Limb (tissue), 2 donors: ENCODE data around the gene DENND1A.
A peak's percentile ranks its signal among the peaks of the same experiment; 100 is the strongest.
"Not testable (repeated sequence)": the region's sequence is repeated elsewhere in the genome, so short reads cannot be mapped to it uniquely, and the experiment has no call there.

Experiments
- DNase-seq, 2 donors: peaks; one replicate each; pipeline ENCODE4 v3.0.0-alpha.2; 2016; ENCODE audit errors: extremely low spot score in 2 of 2

DENND1A gene

DNA sequence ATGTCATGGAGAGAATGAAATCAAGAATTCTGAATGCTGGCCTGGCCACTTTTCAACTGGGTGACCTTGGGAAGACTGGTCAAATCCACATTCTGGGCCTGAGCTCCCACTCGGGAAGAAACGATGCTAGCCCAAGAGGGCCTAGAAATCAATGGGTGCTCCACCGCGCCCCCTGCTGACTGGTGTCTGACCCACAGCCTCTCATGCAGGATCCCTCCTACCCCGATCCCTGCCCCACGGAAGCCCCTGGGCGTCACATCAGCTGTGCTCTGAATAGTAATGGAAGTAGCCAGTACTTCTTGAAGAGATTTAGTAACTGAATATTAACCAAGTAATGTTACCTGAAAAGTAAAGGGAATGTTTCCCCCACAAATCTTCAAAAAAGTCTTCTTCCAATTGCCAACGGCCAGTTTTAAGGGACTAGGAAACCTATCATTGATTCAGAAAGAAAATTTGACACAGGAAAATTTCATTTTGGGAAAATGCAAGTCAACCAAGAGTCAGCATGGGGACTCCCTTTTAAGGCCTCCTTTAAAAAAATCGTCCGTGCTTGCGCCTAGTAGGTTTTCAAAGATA lies 530.0 kb downstream of the DENND1A start:
- no peak for DNase-seq

DNA sequence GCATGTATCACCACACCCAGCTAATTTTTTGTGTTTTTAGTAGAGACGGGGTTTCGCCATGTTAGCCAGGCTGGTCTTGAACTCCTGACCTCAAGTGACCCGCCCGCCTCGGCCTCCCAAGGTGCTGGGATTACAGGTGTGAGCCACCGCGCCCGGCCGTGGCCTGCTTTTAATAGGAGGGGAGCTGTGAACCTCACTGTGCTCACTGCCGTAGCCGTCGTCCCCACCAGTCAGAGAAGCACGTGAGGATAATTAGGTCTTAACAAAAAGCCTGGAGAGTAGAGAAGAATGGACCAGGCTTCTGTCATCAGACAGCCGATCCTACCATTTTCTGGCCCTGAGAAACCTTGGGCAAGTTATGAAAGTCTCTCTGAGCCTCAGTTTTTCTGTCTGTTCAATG lies 531.0 kb downstream of the DENND1A start:
- DNase-seq, result not testable (repeated sequence)

DNA sequence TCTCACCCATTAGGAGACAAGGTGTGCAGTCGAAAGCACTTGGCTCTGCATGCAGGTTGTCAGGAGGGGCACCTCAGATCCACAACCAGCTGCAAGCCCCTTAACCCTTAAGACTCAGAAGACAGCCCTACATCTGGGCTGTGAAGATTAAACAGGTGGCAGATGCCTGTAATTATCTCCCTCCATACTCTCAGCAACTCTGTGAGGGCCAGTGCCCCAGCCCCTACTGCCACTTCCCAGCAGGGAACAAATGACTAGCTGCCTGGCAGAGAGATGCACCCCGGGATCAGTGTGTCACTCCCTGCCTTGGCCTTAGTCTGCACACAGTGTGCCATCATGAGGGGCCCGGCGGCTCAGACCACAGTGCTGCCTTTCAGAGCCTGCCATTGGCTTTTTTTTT lies 532.0 kb downstream of the DENND1A start:
- no peak for DNase-seq

DNA sequence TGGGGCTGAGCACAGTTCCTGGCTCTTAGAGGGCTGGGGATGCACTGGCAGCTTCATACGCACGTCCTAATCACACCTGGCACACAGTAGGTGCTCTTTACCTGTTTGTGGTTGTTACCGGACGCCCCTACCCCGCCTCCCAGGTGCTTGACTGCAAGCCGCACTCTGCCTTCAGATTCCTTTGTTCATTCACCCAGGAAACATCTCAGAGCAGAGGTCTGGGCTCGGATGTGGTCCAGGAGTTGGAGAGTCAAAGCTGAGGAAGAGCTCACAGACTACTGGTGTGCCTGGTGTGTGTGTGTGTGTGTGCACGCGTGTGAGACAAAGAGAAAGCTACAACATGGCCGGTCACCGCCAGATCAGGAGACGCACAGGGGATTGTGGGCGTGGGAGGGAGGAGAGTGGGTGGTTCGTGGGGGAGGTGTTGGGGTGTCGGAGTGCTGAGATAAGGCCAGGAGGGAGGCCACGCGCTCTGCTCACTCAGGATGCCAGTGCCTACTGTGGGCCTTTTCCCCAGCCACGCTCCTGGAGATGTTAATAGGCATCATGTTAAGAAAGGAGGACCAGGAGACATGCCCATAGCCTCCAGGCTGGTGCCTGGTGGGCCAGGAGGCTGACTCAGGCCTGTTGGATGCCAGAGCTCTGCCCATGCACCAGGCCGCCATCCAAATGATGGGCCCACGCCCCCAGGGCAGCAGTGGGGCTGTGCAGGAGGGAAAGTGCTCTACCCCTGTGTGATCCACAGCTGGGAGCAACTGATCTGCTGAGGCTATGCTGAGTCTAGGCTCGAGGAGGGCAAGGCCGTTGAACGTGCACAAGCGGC lies 534.0 kb downstream of the DENND1A start:
- DNase-seq, result no peak

DNA sequence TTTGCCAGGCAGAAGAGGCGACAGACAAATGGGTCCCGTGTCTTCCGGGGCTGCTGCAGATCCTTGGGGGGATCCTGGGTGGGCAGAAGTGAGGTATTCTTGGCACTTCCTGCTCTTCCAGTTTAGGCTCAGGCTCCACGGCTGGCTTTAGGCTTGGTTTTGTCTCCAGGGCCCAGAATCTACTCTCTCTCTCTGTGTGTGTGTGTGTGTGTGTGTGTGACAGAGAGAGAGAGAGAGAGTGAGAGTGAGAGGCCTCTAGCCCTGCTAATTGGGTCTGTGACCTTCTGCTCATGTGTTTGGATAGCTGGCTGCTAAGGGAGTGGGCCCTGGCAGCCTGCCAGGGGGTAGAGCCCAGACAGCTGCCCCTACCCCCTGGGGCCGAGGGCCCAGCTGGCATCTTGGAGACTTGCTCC lies 534.6 kb downstream of the DENND1A start:
- peak in 1 of 2 donors; percentile 74 for DNase-seq

DNA sequence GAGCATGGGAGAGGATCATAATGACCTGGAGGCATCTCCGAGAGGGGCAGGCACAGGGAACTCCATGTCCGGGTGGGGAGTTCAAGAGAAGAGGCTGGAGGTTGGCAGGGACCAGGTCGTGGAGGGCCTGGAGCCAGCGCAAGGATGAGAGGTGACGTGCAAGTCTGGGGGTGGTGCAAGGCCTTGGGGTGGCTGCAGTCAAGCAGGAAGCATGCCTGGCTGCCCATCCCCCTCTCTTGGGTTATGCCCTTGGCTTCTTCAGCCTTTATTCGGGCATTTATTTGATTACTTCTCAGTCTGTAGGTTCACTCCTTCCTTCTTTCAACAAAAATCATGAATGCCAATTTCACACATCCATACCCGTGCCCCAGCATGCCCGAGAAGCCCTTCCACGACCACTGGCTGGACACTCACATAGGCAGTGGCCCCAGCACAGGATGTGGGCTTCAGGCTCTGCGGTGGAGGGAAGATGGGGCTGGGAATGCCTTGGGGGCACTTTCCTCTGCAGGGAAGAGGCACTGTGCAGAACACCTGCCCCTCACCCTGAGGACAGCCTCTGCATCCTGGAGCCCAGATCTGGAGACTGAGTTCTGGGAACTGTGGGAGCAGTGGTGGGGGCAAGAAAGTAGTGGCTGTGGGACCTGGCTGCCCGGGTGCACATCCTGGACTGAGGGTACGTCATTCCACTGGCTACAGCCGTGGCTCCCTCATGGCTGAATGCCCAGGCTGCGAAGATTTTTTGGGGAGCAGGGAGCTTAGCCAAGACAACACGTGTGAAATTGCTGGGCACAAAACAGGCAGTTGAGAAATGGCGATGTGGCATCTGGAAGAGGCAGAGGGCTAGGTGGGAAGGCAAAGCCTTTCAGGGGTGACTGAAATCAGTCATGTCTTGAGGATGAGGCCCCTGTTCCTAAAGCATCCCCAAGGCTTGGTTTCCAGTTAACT lies 535.4 kb downstream of the DENND1A start:
- DNase-seq, result no peak

DNA sequence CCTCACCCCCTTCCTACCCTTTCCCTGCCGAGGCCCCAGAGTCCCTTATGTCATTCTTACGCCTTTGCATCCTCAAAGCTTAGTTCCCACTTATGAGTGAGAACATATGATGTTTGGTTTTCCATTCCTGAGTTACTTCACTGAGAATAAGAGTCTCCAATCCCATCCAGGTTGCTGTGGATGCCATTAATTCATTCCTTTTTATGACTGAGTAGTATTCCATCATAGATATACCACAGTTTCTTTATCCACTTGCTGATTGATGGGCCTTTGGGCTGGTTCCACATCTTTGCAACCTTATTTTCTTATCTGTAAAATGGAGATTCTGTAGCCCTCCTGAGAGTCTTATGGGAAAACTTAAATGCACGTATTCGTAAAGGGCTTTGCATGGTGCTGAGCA lies 537.1 kb downstream of the DENND1A start:
- no peak for DNase-seq

DNA sequence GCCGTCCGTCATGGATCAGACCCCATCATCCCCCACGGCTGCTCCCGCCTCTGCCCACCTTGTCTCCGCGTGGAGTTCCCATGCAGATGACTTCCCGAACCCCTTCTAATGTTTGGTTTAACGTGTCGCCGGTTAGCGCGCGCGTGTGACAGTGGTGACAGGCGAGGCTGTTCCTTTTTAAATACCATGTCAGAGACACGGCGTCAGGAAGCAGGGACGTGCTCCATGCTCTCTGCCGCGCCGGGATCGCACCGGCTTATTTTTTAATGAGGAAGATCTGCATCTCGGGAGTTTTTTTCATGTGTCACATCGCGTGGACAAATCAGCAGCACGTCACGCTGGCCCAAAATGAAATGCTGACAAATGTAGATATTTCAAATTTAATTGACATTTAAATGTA lies 538.0 kb downstream of the DENND1A start:
- no peak for DNase-seq

DNA sequence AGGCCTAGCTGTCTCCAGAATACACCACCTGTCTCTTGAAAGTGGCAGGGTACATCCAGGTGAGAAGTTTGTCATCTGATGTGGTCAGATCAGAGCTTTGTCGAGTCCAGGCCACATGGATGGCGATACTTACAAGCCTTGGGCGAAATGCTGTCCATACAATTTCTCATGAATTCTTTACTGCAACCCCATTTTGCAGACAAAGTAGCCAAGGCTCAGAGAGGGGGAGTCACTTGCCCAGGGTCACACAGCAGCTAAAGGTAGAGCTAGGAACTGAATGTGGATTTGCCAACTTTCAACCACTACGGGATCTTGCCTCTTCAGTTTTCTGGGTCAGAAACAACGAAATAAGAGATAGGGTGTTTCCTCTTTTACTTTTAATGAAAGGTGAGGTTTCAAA lies 538.7 kb downstream of the DENND1A start:
- DNase-seq, result no peak

DNA sequence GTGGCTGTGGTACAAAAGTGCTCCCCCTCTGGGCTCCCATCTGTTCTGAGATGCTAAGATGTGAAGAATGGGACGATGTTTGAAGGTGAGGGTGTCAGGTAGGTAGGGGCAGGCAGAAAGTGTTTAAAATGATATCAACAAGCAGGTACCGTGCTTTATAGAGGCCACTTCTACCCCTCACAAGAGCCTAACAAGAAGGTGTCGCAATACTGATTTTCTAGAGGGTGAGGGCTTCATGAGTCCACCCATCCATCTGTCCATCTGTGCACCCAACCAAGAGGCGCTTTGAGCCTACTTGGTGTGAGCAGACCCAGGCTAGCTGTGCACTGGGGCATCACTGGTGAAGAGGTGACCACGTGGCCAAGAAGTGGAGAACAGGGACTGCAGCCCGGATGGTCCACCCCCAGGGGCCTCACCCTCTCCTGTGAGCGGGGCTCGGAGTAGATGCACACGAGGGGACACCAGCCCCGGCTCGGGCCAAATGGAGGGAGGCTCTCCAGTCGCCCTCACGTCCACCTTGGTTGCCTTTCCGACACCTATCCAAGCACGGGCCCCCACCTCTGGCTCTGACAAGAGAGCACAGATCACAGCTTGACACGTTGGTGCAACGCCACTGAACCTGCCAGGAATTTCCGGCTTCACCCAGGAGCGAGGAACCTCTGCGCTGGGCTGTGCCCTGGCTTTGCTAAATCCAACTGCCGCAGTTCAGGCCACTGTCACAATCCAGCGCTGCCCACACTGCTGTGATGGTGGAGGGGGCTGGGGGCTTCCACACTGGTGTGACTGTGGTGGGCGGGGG lies 539.4 kb downstream of the DENND1A start:
- no peak for DNase-seq

DNA sequence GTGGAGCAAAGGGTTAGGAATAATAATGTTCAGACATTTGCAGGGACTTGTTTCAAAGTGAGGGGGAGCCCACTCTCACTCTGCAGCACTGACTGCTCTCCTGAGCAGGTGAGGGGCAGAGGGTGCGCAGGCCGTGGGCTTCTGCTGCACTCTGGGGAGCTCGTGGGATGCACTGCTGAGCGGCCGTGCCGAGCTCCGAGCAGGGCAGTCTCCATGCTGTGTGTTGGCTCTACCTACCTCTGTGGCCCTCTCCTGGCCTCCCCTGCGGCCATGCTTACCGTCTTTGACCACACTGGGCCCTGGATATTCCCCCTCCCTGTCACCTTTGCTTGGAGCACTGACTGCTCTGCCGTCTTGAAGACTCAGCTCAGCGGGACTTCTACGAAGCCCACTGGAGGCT lies 540.2 kb downstream of the DENND1A start:
- DNase-seq, result no peak

DNA sequence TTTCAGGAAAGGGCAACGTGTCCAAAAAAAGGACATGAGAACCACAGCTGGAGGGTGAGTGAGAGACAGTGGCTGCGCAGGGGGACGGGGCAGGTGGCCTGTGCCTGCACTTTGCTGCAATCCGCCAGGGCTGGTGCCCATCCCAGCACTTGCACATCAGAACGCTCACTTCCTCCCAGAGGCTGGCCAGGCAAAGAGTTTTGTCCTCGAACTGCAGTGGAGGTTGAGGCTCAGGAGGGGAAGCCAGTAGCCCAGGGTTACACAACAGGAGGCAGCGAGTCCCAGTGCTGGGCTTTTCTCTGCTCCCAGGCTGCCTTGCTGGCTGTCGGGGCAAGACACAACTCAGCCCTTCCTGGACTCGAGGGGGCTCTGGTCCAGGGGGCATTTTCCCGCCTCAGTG lies 540.9 kb downstream of the DENND1A start:
- DNase-seq, result no peak

DNA sequence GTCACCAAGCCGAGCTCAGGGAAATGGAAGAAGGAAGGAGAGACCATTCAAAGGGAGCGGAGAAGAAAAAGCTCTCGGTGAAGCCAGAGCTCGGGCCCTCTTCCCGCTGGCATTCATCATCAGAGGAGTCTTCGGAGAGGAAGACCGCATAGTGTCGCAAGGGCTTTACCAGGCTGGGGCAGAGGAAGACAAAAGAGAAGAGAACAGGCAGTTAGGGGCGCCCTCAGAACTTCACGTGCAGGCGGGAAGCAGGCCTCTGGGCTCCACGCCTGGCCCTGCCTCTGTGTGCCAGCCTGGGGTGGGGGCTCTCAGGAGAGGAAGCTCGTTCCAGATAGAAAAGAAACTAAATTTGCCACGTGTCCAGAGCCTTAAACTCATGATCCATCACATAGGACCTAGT lies 542.2 kb downstream of the DENND1A start:
- no peak for DNase-seq

DNA sequence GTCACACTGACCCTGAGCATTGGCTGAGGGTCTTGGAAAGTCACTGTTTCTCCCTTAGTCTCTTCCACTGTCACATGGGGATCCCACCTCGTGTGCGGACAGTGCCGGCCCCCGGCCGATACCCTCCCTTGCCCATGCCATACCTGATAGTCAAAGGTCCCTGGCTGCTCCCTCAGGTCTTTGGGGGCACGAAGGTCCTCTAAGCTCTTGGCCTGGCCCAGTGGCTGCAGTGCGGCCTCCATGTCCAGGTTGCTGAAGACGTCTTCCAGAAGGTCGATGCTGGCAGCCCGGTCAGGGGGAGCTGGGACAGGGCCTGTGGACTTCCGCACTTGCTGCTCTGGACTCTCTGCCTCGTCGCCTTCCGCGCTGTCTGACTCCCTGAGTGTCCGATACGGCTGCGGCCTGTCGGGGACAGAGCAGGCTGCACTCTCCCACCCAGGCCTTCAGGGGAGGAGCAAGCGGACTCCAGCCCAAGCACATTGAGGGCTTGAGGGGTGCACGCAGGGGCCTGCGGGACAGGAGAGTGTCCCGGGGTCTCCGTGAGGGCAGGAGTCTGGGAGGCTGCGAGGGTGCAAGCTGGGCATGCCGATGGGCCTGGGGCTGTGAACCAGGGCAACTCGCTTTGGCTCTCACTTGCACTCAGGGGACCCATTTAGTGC lies 546.3 kb downstream of the DENND1A start:
- DNase-seq, result no peak

DNA sequence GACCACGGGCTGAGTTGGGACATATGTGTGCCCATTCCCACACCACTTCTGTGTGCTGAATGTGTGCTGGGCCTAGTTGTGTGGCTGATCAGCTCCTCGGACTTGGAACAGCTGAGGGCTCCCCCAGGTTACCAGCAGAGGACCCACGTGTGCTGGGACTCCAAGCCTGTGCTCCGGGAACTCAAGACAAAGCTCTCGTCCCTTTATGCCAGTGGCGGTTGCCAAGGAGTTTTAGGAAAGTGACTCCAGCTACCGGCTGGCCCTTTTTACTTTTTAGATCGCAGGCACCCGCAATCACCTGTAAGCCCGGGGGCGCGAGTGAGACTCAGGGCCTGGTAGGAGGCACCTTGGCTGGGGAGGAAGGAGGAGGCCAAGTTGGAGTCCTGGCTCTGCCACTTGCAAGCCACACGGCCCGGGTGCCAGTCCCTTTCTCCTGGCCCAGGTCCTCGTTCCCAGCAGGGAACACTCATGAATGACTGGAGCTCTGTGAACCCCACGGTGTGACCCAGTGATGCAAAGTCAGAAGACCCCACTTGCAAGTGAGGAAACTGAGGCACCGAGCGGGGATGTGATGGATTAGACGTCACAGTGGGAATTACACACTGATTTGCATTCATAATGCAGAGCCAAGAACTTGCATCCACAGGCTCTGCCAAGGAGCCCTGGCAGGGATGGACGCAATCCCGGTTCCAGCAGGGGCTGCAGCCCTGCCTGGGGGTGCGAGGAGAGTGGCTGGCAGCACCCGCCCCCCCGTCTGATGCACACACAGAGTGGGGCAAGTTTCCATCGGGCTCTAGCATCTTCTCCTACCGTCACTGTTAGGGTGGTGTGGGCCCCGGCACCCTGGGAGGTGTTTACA lies 547.0 kb downstream of the DENND1A start:
- DNase-seq, result no peak

DNA sequence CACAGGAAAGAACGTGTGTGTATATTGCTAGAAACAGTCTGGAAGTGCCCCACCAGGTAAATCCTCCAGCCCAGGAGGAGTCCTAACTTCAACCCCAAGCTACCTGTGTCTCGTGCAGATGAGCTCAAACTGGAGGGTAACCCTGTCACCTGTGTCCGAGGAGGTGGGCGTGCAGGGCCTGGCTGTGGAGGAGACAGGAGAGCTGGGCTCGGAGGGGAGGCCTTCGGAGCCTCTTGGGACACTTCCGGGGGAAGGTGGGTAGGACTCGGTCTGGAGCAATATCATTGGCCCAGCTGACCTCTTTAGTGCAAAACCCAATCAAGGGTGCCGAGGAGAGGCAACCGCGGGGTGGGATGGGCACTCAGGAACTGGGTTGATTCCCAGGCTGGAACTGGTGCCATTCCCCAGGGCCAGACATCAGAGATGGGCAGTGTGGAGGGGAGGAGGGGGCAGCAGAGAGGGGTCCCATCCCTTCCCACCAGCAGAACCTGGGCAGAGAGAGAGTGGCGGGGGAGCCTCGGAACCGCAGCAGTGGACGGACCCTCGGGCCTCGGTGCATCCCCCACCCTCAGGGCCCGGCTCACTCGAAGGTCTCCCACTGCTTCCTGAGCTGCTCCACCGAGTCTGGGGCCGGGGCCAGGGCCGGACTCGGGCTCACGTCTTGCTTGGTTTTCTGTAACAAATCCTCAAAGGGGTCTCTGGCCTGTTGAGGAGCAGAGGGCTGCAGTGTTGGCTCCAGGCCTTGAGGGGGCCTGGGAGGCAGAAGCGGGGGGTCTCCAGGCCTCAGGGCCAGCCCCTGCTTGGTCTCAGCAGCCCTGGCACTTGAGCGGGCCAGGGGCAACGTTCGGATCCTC lies 548.8 kb downstream of the DENND1A start:
- no peak for DNase-seq

DNA sequence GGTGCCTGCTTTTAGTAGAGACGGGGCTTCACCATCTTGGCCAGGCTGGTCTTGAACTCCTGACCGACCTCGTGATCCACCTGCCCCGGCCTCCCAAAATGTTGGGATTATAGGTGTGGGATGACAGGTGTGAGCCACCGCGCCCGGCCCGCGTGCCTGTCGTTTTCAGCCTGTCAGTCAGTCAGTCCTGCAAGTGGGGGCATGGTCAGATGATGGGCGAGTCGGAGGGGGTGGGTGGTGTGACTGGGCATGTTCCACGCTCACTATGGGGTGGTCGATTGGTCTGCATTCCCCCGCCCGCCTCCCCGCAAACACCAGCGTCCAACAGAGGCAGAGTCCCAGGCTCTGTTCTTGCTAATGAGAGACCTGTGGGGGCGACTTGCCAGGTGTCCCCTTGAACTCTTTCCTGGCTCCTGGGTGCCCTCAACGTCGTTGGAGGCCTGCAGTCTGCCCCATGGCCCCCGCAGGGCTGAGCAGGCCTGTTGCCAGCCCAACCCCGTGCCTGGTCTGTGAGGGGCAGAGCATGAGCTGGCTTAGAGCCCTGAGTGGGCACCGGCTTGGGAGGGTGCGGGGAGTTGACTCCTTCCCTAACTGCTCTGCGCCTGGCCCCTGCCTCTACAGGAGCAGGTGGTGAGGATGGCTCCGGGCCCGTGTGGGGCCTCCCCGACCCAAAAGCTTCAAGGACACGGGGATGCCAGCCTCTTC lies 550.8 kb downstream of the DENND1A start:
- no peak for DNase-seq

DNA sequence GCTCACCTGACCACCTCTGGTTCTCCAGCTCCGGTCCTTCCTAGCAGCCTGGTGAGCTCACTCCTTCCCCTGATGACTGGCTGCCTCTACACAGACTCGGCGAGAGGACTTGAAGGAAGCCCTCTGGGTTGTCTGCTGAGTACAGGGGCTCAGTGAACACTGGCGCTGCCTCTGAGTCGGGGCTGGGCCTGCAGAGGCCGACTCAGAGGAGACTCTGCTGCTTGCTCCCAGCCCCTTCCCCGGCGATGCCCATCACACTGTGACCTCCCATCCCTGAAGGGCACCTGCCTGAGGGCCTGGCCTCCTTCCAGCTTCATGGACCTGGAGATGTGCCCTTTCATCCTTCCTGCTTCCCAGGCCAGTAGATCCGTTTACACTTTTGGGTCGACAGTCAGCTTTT lies 551.9 kb downstream of the DENND1A start:
- DNase-seq, result no peak
